Astrocyte of the cerebellum (primary cell): Measurements from ENCODE around the gene SERPIND1.

ENCODE experiments used
- DNase-seq: peaks from one replicate; pipeline ENCODE4 v3.0.0-alpha.2; 2011; ENCODE audit warnings: low read depth
- H3K4me3 ChIP-seq: 2 replicates; pipeline ENCODE4 v1.5.1; 2011; ENCODE audit warnings: mild to moderate bottlenecking, low read depth, low read length, moderate library complexity
- in situ Hi-C: cut with HindIII; loops from 2 replicates; pipeline ENCODE4 v1.10.0; 2017; ENCODE audit warnings: low sequenced_read_pairs
- TF ChIP-seq, protein P1 (sequence below): IDR thresholded peaks from 2 replicates; pipeline ENCODE4 v1.5.1; 2012; ENCODE audit warnings: low read length, low read depth, moderate library complexity, mild to moderate bottlenecking; ENCODE audit errors: missing control alignments

Gene SERPIND1

DNA sequence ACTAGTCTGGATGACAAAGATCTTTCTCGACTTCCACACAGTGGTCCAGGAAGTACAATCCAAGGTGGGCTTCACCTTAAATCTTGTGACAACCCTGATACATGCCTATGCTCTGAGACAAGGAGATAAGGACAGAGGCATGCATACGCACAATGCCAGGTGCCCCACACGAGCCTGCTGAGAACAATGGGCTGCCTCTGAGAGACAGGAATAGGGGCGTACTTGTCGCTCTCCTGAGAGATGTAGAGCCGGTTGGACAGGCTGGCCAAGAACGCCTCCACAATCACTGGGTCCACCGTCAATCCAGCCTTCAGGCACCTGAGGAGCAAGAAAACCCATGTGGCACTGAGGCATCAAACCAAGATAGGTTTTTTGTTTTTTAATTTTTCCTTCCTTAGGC lies 25.5 kb downstream of the SERPIND1 start:
- in situ Hi-C loops, result no loop called here
- TF ChIP-seq, protein P1, sequence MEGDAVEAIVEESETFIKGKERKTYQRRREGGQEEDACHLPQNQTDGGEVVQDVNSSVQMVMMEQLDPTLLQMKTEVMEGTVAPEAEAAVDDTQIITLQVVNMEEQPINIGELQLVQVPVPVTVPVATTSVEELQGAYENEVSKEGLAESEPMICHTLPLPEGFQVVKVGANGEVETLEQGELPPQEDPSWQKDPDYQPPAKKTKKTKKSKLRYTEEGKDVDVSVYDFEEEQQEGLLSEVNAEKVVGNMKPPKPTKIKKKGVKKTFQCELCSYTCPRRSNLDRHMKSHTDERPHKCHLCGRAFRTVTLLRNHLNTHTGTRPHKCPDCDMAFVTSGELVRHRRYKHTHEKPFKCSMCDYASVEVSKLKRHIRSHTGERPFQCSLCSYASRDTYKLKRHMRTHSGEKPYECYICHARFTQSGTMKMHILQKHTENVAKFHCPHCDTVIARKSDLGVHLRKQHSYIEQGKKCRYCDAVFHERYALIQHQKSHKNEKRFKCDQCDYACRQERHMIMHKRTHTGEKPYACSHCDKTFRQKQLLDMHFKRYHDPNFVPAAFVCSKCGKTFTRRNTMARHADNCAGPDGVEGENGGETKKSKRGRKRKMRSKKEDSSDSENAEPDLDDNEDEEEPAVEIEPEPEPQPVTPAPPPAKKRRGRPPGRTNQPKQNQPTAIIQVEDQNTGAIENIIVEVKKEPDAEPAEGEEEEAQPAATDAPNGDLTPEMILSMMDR, result no peak
- no peak overlapping the region for H3K4me3 ChIP-seq
- DNase-seq, result no peak

DNA sequence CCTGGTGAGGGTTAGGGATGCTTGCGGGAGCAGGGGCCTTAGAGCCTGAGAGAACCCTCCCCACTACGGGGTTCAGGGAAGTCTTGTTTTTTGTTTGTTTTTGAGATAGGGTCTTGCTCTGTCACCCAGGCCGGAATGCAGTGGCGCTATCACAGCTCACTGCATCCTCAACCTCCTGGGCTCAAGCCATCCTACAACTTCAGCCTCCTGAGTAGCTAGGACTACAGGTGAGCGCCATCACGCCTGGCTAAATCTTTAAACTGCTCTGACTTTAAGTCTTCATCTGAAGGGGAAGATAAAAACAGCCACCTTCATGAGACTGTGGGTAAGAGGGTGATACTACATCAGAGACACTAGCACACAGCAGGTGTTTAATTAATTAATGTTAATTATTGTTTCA lies 28.5 kb downstream of the SERPIND1 start:
- DNase-seq, result no peak
- in situ Hi-C loops, result no loop called here
- no peak overlapping the region for H3K4me3 ChIP-seq
- TF ChIP-seq, protein P1, result no peak

- TF ChIP-seq, protein P1, result no peak
- no peak overlapping the region for H3K4me3 ChIP-seq
- in situ Hi-C loops, result no loop called here
- no peak for DNase-seq
These were observed 29.1 kb downstream of the SERPIND1 start for GRCh38 chr22:20802922-20803553.

DNA sequence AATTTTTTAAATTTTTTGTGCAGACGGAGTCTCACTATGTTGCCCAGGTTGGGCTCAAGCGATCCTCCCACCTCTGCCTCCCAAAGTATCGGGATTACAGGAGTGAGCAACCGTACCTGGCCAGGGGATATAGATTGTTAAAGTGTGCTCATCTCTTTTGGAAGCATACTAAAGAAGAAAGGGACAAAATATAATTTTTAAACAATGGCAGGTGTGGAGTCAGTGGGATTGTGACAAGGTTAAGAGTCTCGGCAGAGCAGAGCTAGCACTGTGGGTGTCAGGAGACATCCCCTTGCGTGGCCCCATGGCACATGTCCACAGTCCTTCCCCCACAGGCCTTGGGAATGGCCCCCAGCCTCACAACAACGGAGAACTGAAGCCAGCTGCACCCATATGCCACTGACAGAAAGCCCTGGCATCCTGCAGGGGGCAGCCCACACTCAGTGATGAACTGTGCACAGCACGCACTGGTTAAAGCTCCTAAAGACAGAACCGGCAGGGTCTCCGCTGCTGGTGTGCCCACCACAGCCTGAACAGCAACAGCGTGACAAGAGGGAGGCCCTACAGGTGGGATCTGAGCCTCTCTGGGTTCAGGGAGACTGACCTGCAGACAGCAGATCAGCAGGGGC lies 29.9 kb downstream of the SERPIND1 start:
- no peak overlapping the region for H3K4me3 ChIP-seq
- TF ChIP-seq, protein P1, result peak; percentile 62
- in situ Hi-C loops, result no loop called here
- DNase-seq, result no peak

GRCh38 chr22:20804650-20805049 lies 30.7 kb downstream of the SERPIND1 start:
- H3K4me3 ChIP-seq, result no peak overlapping the region
- in situ Hi-C loops, result no loop called here
- TF ChIP-seq, protein P1, result no peak
- DNase-seq, result no peak

- H3K4me3 ChIP-seq, result no peak overlapping the region
- in situ Hi-C loops, result no loop called here
- TF ChIP-seq, protein P1, result no peak
- no peak for DNase-seq
These were observed 32.1 kb downstream of the SERPIND1 start for GRCh38 chr22:20805972-20806471.
